Measurements from ENCODE around the gene SLC9A9. TPM values are rescaled to one million over a fixed set of nuclear protein-coding genes. Genes with fewer than 3 reads are reported as not detected.

The SLC9A9 gene
- total and polyA plus RNA-seq, 9 of the 15 experiments (the other 6 are each of a cell fraction or from before 2014, with no cell fraction given): 0.03 to 0.13 TPM; not detected in 7

GRCh38 chr3:143475981-143476380, 372.3 kb downstream of the SLC9A9 start:
- intact Hi-C loops (cut with micrococcal nuclease): no loop called here
- in situ Hi-C loops (cut with MboI): no loop called here
- Histone ChIP-seq H3K27ac (ENCODE audit: extremely low read depth, low read depth, low read length) (no peak overlapping the region), H3K4me3 (no peak overlapping the region), H3K27me3 (ENCODE audit: control insufficient read depth in 2 of 2, insufficient read depth in 2 of 2, low read length in 2 of 2) (peaks cover 0 to 1% of the 10 kb centered on the region in 2 experiments; a peak in 1 of 5 replicates), H3K9me1 (ENCODE audit: control insufficient read depth, insufficient read depth, low read length) (no peaks in the 10 kb centered on the region), H3K79me2 (ENCODE audit: control insufficient read depth, insufficient read depth, low read length) (no peaks in the 10 kb centered on the region), H4K20me1 (replicated peaks; ENCODE audit: control insufficient read depth, insufficient read depth, low read length) (no peaks in the 10 kb centered on the region), H2AFZ (ENCODE audit: low read depth, low read length) (no peak overlapping the region), H3K9ac (ENCODE audit: insufficient read depth in 1 of 2, low read depth in 2 of 2, low read length in 2 of 2) (no peak overlapping the region), H3K4me1 (replicated peaks in 1 of 2; ENCODE audit: control insufficient read depth in 2 of 2, insufficient read depth in 2 of 2, low read length in 2 of 2) (peaks cover 0 to 2% of the 10 kb centered on the region in 2 experiments; a peak in 1 of 5 replicates), H3K36me3 (ENCODE audit: control insufficient read depth, insufficient read depth, low read length) (no peaks in the 10 kb centered on the region), H3K4me2 (ENCODE audit: insufficient read depth, low read length) (no peak overlapping the region), H3K9me3 (replicated peaks; ENCODE audit: control insufficient read depth, insufficient read depth, low read depth, low read length) (no peaks in the 10 kb centered on the region)
- ChIA-PET CTCF (ENCODE audit: low intra/inter-chr PET ratio) (no interaction called here), POLR2A (no interaction called here)
- ATAC-seq: no peak
- no peak for TF ChIP-seq TBL1XR1 (IDR thresholded peaks at IDR 0.05; ENCODE audit: low read length in 2 of 2)
- no peak for TF ChIP-seq NCOA6 (IDR thresholded peaks at IDR 0.05)
- TF ChIP-seq, protein P1, sequence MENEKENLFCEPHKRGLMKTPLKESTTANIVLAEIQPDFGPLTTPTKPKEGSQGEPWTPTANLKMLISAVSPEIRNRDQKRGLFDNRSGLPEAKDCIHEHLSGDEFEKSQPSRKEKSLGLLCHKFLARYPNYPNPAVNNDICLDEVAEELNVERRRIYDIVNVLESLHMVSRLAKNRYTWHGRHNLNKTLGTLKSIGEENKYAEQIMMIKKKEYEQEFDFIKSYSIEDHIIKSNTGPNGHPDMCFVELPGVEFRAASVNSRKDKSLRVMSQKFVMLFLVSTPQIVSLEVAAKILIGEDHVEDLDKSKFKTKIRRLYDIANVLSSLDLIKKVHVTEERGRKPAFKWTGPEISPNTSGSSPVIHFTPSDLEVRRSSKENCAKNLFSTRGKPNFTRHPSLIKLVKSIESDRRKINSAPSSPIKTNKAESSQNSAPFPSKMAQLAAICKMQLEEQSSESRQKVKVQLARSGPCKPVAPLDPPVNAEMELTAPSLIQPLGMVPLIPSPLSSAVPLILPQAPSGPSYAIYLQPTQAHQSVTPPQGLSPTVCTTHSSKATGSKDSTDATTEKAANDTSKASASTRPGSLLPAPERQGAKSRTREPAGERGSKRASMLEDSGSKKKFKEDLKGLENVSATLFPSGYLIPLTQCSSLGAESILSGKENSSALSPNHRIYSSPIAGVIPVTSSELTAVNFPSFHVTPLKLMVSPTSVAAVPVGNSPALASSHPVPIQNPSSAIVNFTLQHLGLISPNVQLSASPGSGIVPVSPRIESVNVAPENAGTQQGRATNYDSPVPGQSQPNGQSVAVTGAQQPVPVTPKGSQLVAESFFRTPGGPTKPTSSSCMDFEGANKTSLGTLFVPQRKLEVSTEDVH (IDR thresholded peaks at IDR 0.05; ENCODE audit: low read depth, partially characterized antibody): no peak
- TF ChIP-seq SP2 (IDR thresholded peaks at IDR 0.05; ENCODE audit: extremely low read depth, low read depth, low read length, poor library complexity, severe bottlenecking): no peak
- TF ChIP-seq, protein P2, sequence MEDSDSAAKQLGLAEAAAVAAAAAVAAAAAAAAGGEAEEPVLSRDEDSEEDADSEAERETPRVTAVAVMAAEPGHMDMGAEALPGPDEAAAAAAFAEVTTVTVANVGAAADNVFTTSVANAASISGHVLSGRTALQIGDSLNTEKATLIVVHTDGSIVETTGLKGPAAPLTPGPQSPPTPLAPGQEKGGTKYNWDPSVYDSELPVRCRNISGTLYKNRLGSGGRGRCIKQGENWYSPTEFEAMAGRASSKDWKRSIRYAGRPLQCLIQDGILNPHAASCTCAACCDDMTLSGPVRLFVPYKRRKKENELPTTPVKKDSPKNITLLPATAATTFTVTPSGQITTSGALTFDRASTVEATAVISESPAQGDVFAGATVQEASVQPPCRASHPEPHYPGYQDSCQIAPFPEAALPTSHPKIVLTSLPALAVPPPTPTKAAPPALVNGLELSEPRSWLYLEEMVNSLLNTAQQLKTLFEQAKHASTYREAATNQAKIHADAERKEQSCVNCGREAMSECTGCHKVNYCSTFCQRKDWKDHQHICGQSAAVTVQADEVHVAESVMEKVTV (CRISPR knock-in tag; IDR thresholded peaks at IDR 0.05): no peak
- TF ChIP-seq ZNF384 (IDR thresholded peaks at IDR 0.05; ENCODE audit: low read depth, low read length): no peak
- TF ChIP-seq ZNF316 (IDR thresholded peaks at IDR 0.05): no peak
- TF ChIP-seq TOE1 (IDR thresholded peaks at IDR 0.05; ENCODE audit: borderline replicate concordance): no peak
- TF ChIP-seq TOE1 (CRISPR knock-in tag; IDR thresholded peaks at IDR 0.05; ENCODE audit: borderline replicate concordance, low read depth): no peak
- TF ChIP-seq CHD2 (IDR thresholded peaks at IDR 0.05; ENCODE audit: low read depth, low read length): no peak
- no peak for TF ChIP-seq TGIF2 (CRISPR knock-in tag; IDR thresholded peaks at IDR 0.05)
- no peak for TF ChIP-seq CBFB (CRISPR knock-in tag; IDR thresholded peaks at IDR 0.05)
- TF ChIP-seq HNRNPL (IDR thresholded peaks at IDR 0.05; ENCODE audit: low read depth, low read length): no peak
- TF ChIP-seq FOXP1 (CRISPR knock-in tag; IDR thresholded peaks at IDR 0.05): no peak
- TF ChIP-seq FOS (IDR thresholded peaks at IDR 0.05; ENCODE audit: extremely low read depth, insufficient read length): no peak
- WGBS (ENCODE audit: insufficient coverage, low coverage, missing lambda C conversion rate): 5% methylated on average over 3 of the region's 3 CpGs
- BruUV-seq (replicated peaks): no TSS peak
- DNase-seq (ENCODE audit: extremely low read depth in 1 of 4, low spot score in 3 of 4): no peak
- no peak for FAIRE-seq
